ENCODE data around the gene RAD9A.
"Not testable (repeated sequence)": the region's sequence is repeated elsewhere in the genome, so short reads cannot be mapped to it uniquely, and the experiment has no call there.

The RAD9A gene

DNA sequence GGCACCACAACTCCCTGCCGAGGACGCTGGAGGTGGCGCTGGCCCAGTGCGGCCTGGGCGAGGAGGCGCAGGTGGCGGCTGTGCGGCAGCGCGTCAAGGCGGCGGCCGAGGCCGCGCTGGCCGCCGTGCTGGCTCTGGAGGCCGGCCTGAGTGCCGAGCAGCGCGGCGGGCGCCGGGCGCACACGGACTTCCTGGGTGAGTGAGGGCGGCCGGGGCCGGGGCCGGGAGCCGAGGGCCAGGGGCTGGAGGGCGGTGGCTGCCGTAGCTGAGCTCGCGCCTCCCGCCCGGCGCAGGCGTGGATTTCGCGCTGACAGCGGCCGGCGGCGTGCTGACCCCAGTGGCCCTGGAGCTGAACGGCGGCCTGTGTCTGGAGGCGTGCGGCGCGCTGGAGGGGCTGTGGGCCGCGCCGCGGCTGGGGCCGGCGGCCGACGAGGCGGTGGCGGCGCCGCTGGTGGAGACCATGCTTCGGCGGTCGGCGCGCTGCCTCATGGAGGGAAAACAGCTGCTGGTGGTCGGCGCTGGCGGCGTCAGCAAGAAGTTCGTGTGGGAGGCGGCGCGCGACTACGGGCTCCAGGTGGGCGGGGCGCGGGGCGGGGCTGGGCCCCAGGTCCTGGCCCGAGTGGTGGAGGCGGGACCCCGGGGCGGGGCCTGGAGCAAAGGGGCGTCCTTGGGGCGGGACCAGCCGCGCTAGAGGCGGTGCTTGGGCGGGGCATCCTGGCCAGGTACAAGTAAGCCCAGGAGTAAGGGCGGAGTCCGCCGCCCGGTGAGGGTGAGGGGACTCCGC, 29.1 kb downstream of the RAD9A start:
- DNase-seq (ENCODE audit: insufficient read length, low spot score), result peak; percentile 100
- FAIRE-seq, result no peak
- TF ChIP-seq, protein P1, sequence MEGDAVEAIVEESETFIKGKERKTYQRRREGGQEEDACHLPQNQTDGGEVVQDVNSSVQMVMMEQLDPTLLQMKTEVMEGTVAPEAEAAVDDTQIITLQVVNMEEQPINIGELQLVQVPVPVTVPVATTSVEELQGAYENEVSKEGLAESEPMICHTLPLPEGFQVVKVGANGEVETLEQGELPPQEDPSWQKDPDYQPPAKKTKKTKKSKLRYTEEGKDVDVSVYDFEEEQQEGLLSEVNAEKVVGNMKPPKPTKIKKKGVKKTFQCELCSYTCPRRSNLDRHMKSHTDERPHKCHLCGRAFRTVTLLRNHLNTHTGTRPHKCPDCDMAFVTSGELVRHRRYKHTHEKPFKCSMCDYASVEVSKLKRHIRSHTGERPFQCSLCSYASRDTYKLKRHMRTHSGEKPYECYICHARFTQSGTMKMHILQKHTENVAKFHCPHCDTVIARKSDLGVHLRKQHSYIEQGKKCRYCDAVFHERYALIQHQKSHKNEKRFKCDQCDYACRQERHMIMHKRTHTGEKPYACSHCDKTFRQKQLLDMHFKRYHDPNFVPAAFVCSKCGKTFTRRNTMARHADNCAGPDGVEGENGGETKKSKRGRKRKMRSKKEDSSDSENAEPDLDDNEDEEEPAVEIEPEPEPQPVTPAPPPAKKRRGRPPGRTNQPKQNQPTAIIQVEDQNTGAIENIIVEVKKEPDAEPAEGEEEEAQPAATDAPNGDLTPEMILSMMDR (IDR thresholded peaks at IDR 0.05; ENCODE audit: insufficient read depth, missing control alignments), result no peak

GRCh38 chr11:67421430-67422031, 29.7 kb downstream of the RAD9A start:
- TF ChIP-seq, protein P1 (IDR thresholded peaks at IDR 0.05; ENCODE audit: insufficient read depth, missing control alignments), result no peak
- DNase-seq (ENCODE audit: insufficient read length, low spot score), result no peak
- no peak for FAIRE-seq

GRCh38 chr11:67422891-67423290, 31.1 kb downstream of the RAD9A start:
- TF ChIP-seq, protein P1 (IDR thresholded peaks at IDR 0.05; ENCODE audit: insufficient read depth, missing control alignments), result no peak
- FAIRE-seq, result no peak
- DNase-seq (ENCODE audit: insufficient read length, low spot score), result no peak

GRCh38 chr11:67423466-67423865, 31.7 kb downstream of the RAD9A start:
- no peak for FAIRE-seq
- TF ChIP-seq, protein P1 (IDR thresholded peaks at IDR 0.05; ENCODE audit: insufficient read depth, missing control alignments), result no peak
- DNase-seq (ENCODE audit: insufficient read length, low spot score), result no peak

DNA sequence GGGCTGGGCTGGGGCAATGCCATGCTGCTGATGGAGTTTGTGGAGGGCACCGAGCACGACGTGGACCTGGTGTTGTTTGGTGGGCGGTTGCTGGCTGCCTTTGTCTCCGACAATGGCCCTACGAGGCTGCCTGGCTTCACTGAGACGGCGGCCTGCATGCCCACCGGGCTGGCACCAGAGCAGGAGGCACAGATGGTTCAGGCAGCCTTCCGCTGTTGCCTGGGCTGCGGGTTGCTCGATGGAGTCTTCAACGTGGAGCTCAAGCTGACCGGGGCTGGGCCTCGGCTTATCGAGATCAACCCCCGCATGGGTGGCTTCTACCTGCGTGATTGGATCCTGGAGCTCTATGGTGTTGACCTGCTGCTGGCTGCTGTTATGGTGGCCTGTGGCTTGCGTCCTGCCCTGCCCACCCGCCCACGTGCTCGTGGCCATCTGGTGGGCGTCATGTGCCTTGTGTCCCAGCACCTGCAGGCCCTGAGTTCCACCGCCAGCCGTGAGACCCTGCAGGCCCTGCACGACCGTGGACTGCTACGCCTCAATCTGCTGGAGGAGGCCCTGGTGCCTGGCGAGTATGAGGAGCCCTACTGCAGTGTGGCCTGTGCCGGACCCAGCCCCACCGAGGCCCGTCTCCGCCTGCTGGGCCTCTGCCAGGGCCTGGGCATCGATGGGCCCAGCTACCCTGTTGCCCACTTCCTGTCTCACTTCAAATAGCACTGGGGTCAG, 32.3 kb downstream of the RAD9A start:
- TF ChIP-seq, protein P1 (IDR thresholded peaks at IDR 0.05; ENCODE audit: insufficient read depth, missing control alignments), result no peak
- no peak for DNase-seq (ENCODE audit: insufficient read length, low spot score)
- FAIRE-seq, result no peak

DNA sequence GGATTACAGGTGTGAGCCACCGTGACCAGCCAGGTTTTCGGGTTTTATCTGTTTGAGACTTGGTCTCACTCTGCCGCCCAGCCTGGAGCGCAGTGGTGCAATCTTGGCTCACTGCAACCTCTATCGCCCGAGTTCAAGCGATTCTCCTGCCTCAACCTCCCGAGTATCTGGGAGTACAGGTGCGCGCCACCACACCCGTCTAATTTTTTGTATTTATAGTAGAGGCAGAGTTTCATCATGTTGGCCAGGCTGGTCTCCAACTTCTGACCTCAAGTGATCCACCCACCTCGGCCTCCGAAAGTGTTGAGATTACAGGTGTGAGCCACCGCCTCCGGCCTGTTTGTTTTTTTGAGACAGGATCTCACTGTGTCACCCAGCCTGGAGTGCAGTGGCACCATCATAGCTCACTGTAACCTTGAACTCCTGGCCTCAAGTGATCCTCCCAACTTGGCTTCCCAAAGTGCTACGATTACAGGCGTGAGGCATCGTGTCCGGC, 35.6 kb downstream of the RAD9A start:
- DNase-seq (ENCODE audit: insufficient read length, low spot score); FAIRE-seq: not testable (repeated sequence)
